ENCODE data around the gene VWA3A. TPM values are rescaled to one million over a fixed set of nuclear protein-coding genes. Genes with fewer than 3 reads are reported as not detected.

VWA3A gene
- total and polyA plus RNA-seq, 2 of the 4 experiments (the other 2 are of a cell fraction) = not detected

GRCh38 chr16:22181843-22182242, 89.5 kb downstream of the VWA3A start:
- no peak overlapping the region for H3K23ac ChIP-seq (ENCODE audit: low read depth, low read length)
- H3K9ac ChIP-seq (ENCODE audit: low read depth, low read length) = no peak overlapping the region
- in situ Hi-C loops (cut with MboI; ENCODE audit: low sequenced_read_pairs) (loop anchor here (5.0 kb wide), 3 partner anchors 35 to 185 kb away; partner anchors contain the start of gene VWA3A), intact Hi-C loops (cut with micrococcal nuclease) (no loop called here), dilution Hi-C loops (cut with HindIII; ENCODE audit: low sequenced_read_pairs, unreplicated experiment) (no loop called here)
- POLR2A ChIA-PET (ENCODE audit: unreplicated experiment) = no interaction called here
- H2AK9ac ChIP-seq (replicated peaks; ENCODE audit: low read depth, low read length, poor library complexity) = no peak overlapping the region
- peaks cover 25% of the 10 kb centered on the region for H3K27me3 ChIP-seq (ENCODE audit: control insufficient read depth, insufficient read depth, low read length)
- H3K9me3 ChIP-seq (ENCODE audit: control insufficient read depth, insufficient read depth, low read length) = no peaks in the 10 kb centered on the region
- no peaks in the 10 kb centered on the region for H3K4me1 ChIP-seq (ENCODE audit: control insufficient read depth, insufficient read depth, low read length)
- H3K14ac ChIP-seq (replicated peaks; ENCODE audit: low read depth, low read length) = no peak overlapping the region
- H3K4ac ChIP-seq (ENCODE audit: low read depth, low read length) = no peak overlapping the region
- no peak overlapping the region for H3K4me3 ChIP-seq (ENCODE audit: insufficient read depth, low read depth, low read length)
- H4K91ac ChIP-seq (ENCODE audit: insufficient read depth, low read depth, low read length) = no peak overlapping the region
- BruUV-seq (replicated peaks) = no TSS peak
- no peak overlapping the region for H4K5ac ChIP-seq (ENCODE audit: low read depth, low read length)
- no peak for DNase-seq
- no peak overlapping the region for H2AFZ ChIP-seq (replicated peaks; ENCODE audit: low read length, poor library complexity)
- no peak overlapping the region for H2BK5ac ChIP-seq (ENCODE audit: low read depth, low read length, poor library complexity, severe bottlenecking)
- H2AK5ac ChIP-seq (ENCODE audit: low read depth, low read length) = no peak overlapping the region
- H3K56ac ChIP-seq (ENCODE audit: extremely low read depth, insufficient read depth, low read length) = no peak overlapping the region
- H2BK120ac ChIP-seq (ENCODE audit: low read depth, low read length) = no peak overlapping the region
- no peak overlapping the region for H2BK15ac ChIP-seq (ENCODE audit: low read depth, low read length)
- ATAC-seq (ENCODE audit: low read depth) = no peak
- CTCF ChIA-PET = no interaction called here
- H3K18ac ChIP-seq (ENCODE audit: low read depth, low read length) = no peak overlapping the region
- no peaks in the 10 kb centered on the region for H3K9me1 ChIP-seq (ENCODE audit: insufficient read depth, low read length)
- no peak overlapping the region for H3K4me2 ChIP-seq (ENCODE audit: low read depth, low read length)
- no peaks in the 10 kb centered on the region for H3K36me3 ChIP-seq (ENCODE audit: control insufficient read depth, insufficient read depth, low read length)
- no CpG with 5 or more reads among the region's 7 CpGs for WGBS, 2 experiments (ENCODE audit: extremely low coverage in 2 of 2, insufficient read length in 1 of 2)
- H2BK20ac ChIP-seq (ENCODE audit: low read depth, low read length) = no peak overlapping the region
- H4K20me1 ChIP-seq (ENCODE audit: insufficient read depth, low read length) = no peaks in the 10 kb centered on the region
- no peak overlapping the region for H3K27ac ChIP-seq (ENCODE audit: insufficient read depth, low read length)
- H4K8ac ChIP-seq (ENCODE audit: low read depth in 2 of 2, low read length in 2 of 2) = no peak overlapping the region
- no peaks in the 10 kb centered on the region for H3K79me1 ChIP-seq (ENCODE audit: low read depth in 1 of 2, low read length in 2 of 2)
- TF ChIP-seq MAZ (IDR thresholded peaks at IDR 0.05; ENCODE audit: borderline replicate concordance, low read depth, low read length) = no peak
- TF ChIP-seq RCOR1 (IDR thresholded peaks at IDR 0.05; ENCODE audit: insufficient replicate concordance, low read length) = no peak
- TF ChIP-seq POLR2A (IDR thresholded peaks at IDR 0.05; ENCODE audit: low read depth, low read length) = no peak
- TF ChIP-seq BHLHE40 (IDR thresholded peaks at IDR 0.05; ENCODE audit: low read depth, low read length) = no peak
- no peak for TF ChIP-seq CEBPB (IDR thresholded peaks at IDR 0.05; ENCODE audit: low read depth, low read length)
- TF ChIP-seq MXI1 (IDR thresholded peaks at IDR 0.05; ENCODE audit: borderline replicate concordance, low read depth, low read length) = no peak
- no peak for TF ChIP-seq FOS (IDR thresholded peaks at IDR 0.05; ENCODE audit: low read depth, low read length)
- TF ChIP-seq RFX5 (IDR thresholded peaks at IDR 0.05; ENCODE audit: low read depth, low read length) = no peak
- TF ChIP-seq, protein P1, sequence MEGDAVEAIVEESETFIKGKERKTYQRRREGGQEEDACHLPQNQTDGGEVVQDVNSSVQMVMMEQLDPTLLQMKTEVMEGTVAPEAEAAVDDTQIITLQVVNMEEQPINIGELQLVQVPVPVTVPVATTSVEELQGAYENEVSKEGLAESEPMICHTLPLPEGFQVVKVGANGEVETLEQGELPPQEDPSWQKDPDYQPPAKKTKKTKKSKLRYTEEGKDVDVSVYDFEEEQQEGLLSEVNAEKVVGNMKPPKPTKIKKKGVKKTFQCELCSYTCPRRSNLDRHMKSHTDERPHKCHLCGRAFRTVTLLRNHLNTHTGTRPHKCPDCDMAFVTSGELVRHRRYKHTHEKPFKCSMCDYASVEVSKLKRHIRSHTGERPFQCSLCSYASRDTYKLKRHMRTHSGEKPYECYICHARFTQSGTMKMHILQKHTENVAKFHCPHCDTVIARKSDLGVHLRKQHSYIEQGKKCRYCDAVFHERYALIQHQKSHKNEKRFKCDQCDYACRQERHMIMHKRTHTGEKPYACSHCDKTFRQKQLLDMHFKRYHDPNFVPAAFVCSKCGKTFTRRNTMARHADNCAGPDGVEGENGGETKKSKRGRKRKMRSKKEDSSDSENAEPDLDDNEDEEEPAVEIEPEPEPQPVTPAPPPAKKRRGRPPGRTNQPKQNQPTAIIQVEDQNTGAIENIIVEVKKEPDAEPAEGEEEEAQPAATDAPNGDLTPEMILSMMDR (conservative IDR thresholded peaks at IDR 0.05; ENCODE audit: low read depth, low read length) = no peak
- no peak for TF ChIP-seq ELK1 (IDR thresholded peaks at IDR 0.05; ENCODE audit: borderline replicate concordance, low read depth, low read length)
- no peak for TF ChIP-seq USF2 (IDR thresholded peaks at IDR 0.05; ENCODE audit: low read depth, low read length)
- no peak for TF ChIP-seq SMC3 (IDR thresholded peaks at IDR 0.05; ENCODE audit: low read depth, low read length)
- TF ChIP-seq MAFK (IDR thresholded peaks at IDR 0.05; ENCODE audit: low read depth, low read length) = no peak
- no peak for TF ChIP-seq RAD21 (IDR thresholded peaks at IDR 0.05; ENCODE audit: low read length)
- TF ChIP-seq CHD1 (IDR thresholded peaks at IDR 0.05; ENCODE audit: low read depth, low read length) = no peak
- no peak for TF ChIP-seq NFE2L2 (IDR thresholded peaks at IDR 0.05; ENCODE audit: low read depth, low read length)

Measured in IMR-90 (cell line).